OCI-LY3 (cell line): Measurements from ENCODE around the gene MUTYH.

Experiments
- CTCF ChIP-seq: fragments of 200-600, 300-600 bp; sonication (generic); IDR thresholded peaks from 2 replicates; pipeline ENCODE4 v1.5.1; 2014; ENCODE audit warnings: antibody characterized with exemption, low read length, low read depth
- EZH2phosphoT487 ChIP-seq: fragments of 200-600 bp; shearing (Covaris generic); IDR thresholded peaks from 2 replicates; pipeline ENCODE4 v1.6.1; 2018; ENCODE audit warnings: antibody characterized with exemption, mixed run types, low read depth

GRCh38 chr1:45306319-45306718 lies 33.9 kb downstream of the MUTYH start:
- no peak for TF ChIP-seq CTCF
- no peak for TF ChIP-seq EZH2phosphoT487
